Activated CD8-positive, alpha-beta T cell treated with anti-CD3 and anti-CD28 coated beads for 36 hours (primary cell): ENCODE measurements around the gene SIGLEC8. TPM values are rescaled to one million over a fixed set of nuclear protein-coding genes. Genes with fewer than 3 reads are reported as not detected.

Experiments used
- ATAC-seq: fragments of 200-7000 bp; cut with Tn5 transposase; one replicate; pipeline ENCODE4 v1.10.0; 2021; ENCODE audit warnings: mild to moderate bottlenecking, moderate library complexity
- CTCF ChIA-PET: fragments of 350-600 bp; sonication (Branson Sonifier 250); formaldehyde crosslinking; loops from one replicate; lab custom pipeline; 2021; ENCODE audit warnings: antibody characterized with exemption; lab: Charles Lee
- POLR2A ChIA-PET: fragments of 350-600 bp; sonication (Branson Sonifier 250); formaldehyde crosslinking; loops from one replicate; lab custom pipeline; 2021; ENCODE audit warnings: antibody characterized with exemption; lab: Charles Lee
- DNase-seq: peaks from one replicate; pipeline ENCODE4 v3.0.0-alpha.2; 2020
- H3K27ac Mint-ChIP-seq: one replicate; pipeline ENCODE4 v1.8.0; 2021; ENCODE audit warnings: mild to moderate bottlenecking, mixed read lengths
- H3K27me3 Mint-ChIP-seq: one replicate; pipeline ENCODE4 v1.8.0; 2021; ENCODE audit warnings: mixed read lengths
- H3K36me3 Mint-ChIP-seq: one replicate; pipeline ENCODE4 v1.8.0; 2021; ENCODE audit warnings: low read depth, mixed read lengths
- H3K4me1 Mint-ChIP-seq: one replicate; pipeline ENCODE4 v1.8.0; 2021; ENCODE audit warnings: low read depth, mixed read lengths
- H3K4me3 Mint-ChIP-seq: one replicate; pipeline ENCODE4 v1.8.0; 2021; ENCODE audit warnings: mild to moderate bottlenecking, moderate library complexity, mixed read lengths
- H3K9me3 Mint-ChIP-seq: one replicate; pipeline ENCODE4 v1.8.0; 2021; ENCODE audit warnings: mixed read lengths
- intact Hi-C: fragments of 100-400 bp; cut with micrococcal nuclease; formaldehyde crosslinking; loops from one replicate; pipeline ENCODE4 v1.10.0; 2022
- total RNA-seq, 2 experiments: library from RNA; stranded (reverse); gene quantifications; one replicate each; pipeline ENCODE4 v1.2.3, GENCODE V29; 2021
- TF ChIP-seq, protein P1 (sequence below): fragments of 200-600 bp; IDR thresholded peaks from one replicate; pipeline ENCODE4 v1.8.0; 2022; ENCODE audit warnings: antibody characterized with exemption, mild to moderate bottlenecking

SIGLEC8 gene
- total RNA-seq, result not detected

DNA sequence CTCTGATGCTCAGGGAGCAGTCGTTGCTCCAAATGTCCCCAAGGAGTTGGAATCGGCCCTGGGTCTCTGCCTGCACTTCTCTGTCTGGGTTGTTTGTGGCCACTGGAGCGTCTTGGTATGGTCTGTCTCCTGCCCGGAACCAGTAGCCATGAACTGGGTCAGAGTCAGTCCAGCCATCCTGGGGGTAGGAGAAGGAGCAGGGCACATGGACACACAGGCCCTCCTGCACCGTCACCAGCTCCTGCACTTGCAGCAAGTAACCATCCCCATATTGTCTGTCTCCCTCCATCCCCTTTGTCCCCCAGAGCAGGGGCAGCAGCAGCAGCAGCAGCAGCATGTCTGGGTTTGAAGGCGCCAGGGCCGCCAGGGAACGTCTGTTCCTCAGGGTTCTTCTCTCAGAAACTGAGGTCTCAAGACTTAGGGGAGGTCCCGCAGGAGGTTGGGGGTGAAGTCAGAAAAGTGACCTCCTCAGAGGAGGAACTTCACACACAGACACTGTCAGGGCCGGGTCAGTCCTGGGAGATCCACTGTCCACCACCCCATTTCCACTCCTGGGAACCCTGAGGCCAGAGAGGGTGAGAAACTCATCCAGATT is at the start of gene SIGLEC8:
SIGLEC8 (minus strand) TSS at position 404 of the 595 bp plus-strand sequence; CDS start at position 337, 67 bp downstream.
- DNase-seq (no peak), ATAC-seq (no peak)
- POLR2A ChIA-PET, result no interaction called here
- Mint-ChIP-seq H3K9me3 (no peaks in the 10 kb centered on the region), H3K36me3 (no peaks in the 10 kb centered on the region), H3K27me3 (peaks cover 32% of the 10 kb centered on the region), H3K4me1 (peaks cover 8% of the 10 kb centered on the region), H3K4me3 (no peak within 1 kb of the TSS), H3K27ac (no peak within 1 kb of the TSS)
- CTCF ChIA-PET, result interaction anchor here (0.8 to 0.9 kb wide), 2 partner anchors 15 kb away, joined by 3 read pairs; no protein-coding TSS in a partner anchor
- intact Hi-C loops, result no loop called here
- TF ChIP-seq, protein P1, sequence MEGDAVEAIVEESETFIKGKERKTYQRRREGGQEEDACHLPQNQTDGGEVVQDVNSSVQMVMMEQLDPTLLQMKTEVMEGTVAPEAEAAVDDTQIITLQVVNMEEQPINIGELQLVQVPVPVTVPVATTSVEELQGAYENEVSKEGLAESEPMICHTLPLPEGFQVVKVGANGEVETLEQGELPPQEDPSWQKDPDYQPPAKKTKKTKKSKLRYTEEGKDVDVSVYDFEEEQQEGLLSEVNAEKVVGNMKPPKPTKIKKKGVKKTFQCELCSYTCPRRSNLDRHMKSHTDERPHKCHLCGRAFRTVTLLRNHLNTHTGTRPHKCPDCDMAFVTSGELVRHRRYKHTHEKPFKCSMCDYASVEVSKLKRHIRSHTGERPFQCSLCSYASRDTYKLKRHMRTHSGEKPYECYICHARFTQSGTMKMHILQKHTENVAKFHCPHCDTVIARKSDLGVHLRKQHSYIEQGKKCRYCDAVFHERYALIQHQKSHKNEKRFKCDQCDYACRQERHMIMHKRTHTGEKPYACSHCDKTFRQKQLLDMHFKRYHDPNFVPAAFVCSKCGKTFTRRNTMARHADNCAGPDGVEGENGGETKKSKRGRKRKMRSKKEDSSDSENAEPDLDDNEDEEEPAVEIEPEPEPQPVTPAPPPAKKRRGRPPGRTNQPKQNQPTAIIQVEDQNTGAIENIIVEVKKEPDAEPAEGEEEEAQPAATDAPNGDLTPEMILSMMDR, result no peak

DNA sequence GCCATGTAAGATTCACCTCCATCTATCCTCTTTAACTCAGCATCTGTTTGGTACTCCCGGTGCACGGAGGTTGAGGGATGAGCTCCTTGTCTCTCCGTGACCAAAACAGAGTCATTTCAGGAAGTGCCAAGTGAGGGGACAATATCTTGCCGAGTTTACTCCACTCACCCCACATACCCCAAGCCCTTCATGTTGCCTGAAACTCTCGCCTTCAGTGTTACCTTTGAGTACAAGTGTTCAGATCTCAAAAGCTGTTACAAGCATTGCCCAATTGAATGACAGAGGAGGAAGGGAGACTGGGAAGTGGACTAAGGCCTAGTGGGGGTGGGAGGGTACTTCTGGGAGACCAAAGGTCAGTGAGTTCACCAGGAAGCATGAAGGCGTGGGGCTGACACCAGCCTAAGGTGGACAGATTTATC is 49.4 kb upstream of the SIGLEC8 start:
- TF ChIP-seq, protein P1, result no peak
- CTCF ChIA-PET, result interaction anchor here (1.2 to 1.8 kb wide), 2 partner anchors 11 to 28 kb away, joined by 4 to 6 read pairs; no protein-coding TSS in a partner anchor

DNA sequence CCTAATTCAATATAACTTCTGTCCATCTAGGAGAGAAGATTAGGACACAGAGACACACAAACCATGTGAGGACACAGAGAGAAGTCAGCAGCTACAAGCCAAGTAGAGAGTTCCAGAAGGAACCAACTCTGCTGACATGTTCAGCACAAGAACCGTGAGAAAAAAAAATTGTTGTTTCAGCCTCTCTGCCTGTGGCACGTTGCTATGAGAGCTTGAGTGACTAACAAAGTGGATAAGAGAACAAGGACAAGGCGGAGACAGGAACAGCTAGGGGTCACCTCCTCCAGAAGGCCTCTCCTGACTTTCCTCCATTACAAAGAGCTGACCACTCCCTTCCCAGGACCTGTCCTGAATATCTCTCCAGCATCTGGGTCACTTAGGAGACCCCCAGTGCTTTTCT is 48.9 kb upstream of the SIGLEC8 start:
- Mint-ChIP-seq H3K27ac (no peak overlapping the region), H3K36me3 (no peaks in the 10 kb centered on the region), H3K27me3 (peaks cover 7% of the 10 kb centered on the region), H3K4me3 (no peak overlapping the region), H3K4me1 (peaks cover 3% of the 10 kb centered on the region), H3K9me3 (peaks cover 9% of the 10 kb centered on the region)
- no peak for DNase-seq
- TF ChIP-seq, protein P1, result no peak
- ATAC-seq, result no peak
- intact Hi-C loops, result no loop called here
- ChIA-PET POLR2A (no interaction called here), CTCF (interaction anchor here (1.2 to 3.6 kb wide), 3 partner anchors 9 to 28 kb away, joined by 4 to 15 read pairs (median 6); no protein-coding TSS in a partner anchor)

More for the DNA sequence above, 49.4 kb upstream of the SIGLEC8 start:
- intact Hi-C loops, result no loop called here
- Mint-ChIP-seq H3K27me3 (peaks cover 7% of the 10 kb centered on the region), H3K4me1 (peaks cover 3% of the 10 kb centered on the region), H3K27ac (no peak overlapping the region), H3K36me3 (no peaks in the 10 kb centered on the region), H3K9me3 (peaks cover 9% of the 10 kb centered on the region), H3K4me3 (no peak overlapping the region)
- DNase-seq, result no peak
- ATAC-seq, result no peak
- POLR2A ChIA-PET, result no interaction called here

DNA sequence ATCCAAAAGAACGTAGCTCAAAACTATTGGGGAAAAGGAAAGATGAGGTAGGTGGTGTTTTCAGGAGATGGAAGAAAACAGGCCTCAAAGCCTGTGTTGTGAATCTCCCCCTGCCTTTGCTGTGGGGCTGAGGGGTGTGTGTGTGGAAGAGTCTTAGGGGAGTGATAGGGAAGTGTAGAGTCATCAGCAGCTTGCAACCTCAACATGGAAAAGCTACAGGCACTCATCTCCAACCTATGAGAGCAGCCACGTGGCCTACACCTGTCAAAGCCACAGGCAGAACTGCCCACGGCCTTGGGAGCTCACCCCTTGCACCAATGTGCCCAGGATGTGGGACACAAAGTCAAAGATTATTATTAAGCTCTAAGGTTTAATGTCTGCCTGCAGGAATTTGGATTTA is 47.6 kb upstream of the SIGLEC8 start:
- no peak for ATAC-seq
- Mint-ChIP-seq H3K36me3 (no peaks in the 10 kb centered on the region), H3K27ac (no peak overlapping the region), H3K9me3 (peaks cover 9% of the 10 kb centered on the region), H3K4me3 (no peak overlapping the region), H3K4me1 (peaks cover 10% of the 10 kb centered on the region), H3K27me3 (peaks cover 4% of the 10 kb centered on the region)
- TF ChIP-seq, protein P1, result no peak
- ChIA-PET CTCF (interaction anchor here (0.7 to 3.7 kb wide), 4 partner anchors 8 to 131 kb away, joined by 3 to 15 read pairs (median 9); no protein-coding TSS in a partner anchor), POLR2A (no interaction called here)
- intact Hi-C loops, result no loop called here
- DNase-seq, result no peak

DNA sequence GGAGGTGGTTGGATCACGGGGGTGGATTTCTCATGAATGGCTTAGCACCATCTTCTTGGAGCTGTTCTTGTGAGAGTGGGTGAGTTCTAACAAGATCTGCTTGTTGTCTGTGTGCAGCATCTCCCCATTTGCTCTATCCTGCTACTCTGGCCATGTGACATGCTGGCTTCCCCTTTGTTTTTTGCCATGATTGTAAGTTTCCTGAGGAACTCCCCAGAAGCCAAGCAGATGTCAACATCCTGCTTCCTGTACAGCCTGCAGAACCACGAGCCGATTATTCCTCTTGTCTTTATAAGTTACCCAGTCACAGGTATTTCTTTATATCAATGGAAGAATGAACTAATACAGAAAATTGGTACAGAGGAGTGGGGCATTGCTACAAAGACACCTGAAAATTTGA is 45.6 kb upstream of the SIGLEC8 start:
- intact Hi-C loops, result no loop called here
- ATAC-seq (no peak), DNase-seq (no peak)
- Mint-ChIP-seq H3K27me3 (no peaks in the 10 kb centered on the region), H3K36me3 (no peaks in the 10 kb centered on the region), H3K4me3 (no peak overlapping the region), H3K9me3 (peaks cover 9% of the 10 kb centered on the region), H3K4me1 (peaks cover 12% of the 10 kb centered on the region), H3K27ac (no peak overlapping the region)
- TF ChIP-seq, protein P1, result no peak
- CTCF ChIA-PET, result interaction anchor here (0.6 to 3.7 kb wide), 4 partner anchors 10 to 231 kb away, joined by 3 to 15 read pairs (median 10); no protein-coding TSS in a partner anchor
- POLR2A ChIA-PET, result no interaction called here
